HCT116 (cell line): ENCODE measurements around the gene USH1C. TPM values are rescaled to one million over a fixed set of nuclear protein-coding genes. Genes with fewer than 3 reads are reported as not detected.

Source experiments
- ATAC-seq: fragments of 200-7000 bp; cut with Tn5 transposase; 2 replicates; pipeline ENCODE4 v1.9.1; 2020; ENCODE audit warnings: mild to moderate bottlenecking, moderate library complexity
- BruUV-seq: library from RNA; stranded (reverse); fragments of 400-500 nt; replicated peaks from 2 replicates; lab custom pipeline; 2021; lab: Mats Ljungman, UMichigan
- CTCF ChIA-PET: fragments of 300-600 bp; sonication (Branson Sonifier 250); formaldehyde crosslinking; loops from one replicate; lab custom pipeline; 2021; ENCODE audit warnings: antibody characterized with exemption; lab: Charles Lee
- POLR2A ChIA-PET: fragments of 300-600, 350-600 bp; sonication (Branson Sonifier 250); formaldehyde crosslinking; loops from one replicate; lab custom pipeline; 2021; ENCODE audit warnings: antibody characterized with exemption; lab: Charles Lee
- RAD21 ChIA-PET, 2 experiments: fragments of 300-600 bp; sonication (Branson Sonifier 250); formaldehyde crosslinking; loops; one replicate each; lab custom pipeline; 2023; ENCODE audit warnings: low total read pairs in 2 of 2; ENCODE audit not compliant: uncharacterized antibody in 2 of 2, unreplicated experiment in 2 of 2, low non-redundant PET in 1 of 2; lab: Charles Lee
- DNase-seq: peaks from one replicate; pipeline ENCODE4 v3.0.0-alpha.2; 2010; ENCODE audit warnings: low read depth, low spot score
- H2AFZ ChIP-seq: fragments of 200-600 bp; shearing (Covaris generic), sonication (generic); 2 replicates; pipeline ENCODE4 v1.6.1; 2017; ENCODE audit warnings: low read depth, mixed run types, mixed read lengths, antibody characterized with exemption, low read length; ENCODE audit not compliant: poor library complexity, severe bottlenecking
- H3K27ac ChIP-seq: 2 replicates; pipeline ENCODE4 v1.5.1; 2012; ENCODE audit warnings: low read depth, low read length
- H3K27me3 ChIP-seq: fragments of 200-600 bp; sonication (generic); 2 replicates; pipeline ENCODE4 v1.6.1; 2016; ENCODE audit warnings: mixed run types, low read length, mixed read lengths; ENCODE audit not compliant: insufficient read depth
- H3K36me3 ChIP-seq, 2 experiments: fragments of 200-500 bp in 1 of 2; fragments of 200-600 bp in 1 of 2; sonication (Bioruptor generic) in 1 of 2; sonication (generic) in 1 of 2; 2 replicates each; pipeline versions ENCODE4 v1.5.1 to v1.6.1; 2014 to 2016; ENCODE audit warnings: low read length in 2 of 2, inconsistent platforms in 1 of 2, mixed read lengths in 1 of 2, mixed run types in 1 of 2; ENCODE audit not compliant: insufficient read depth in 2 of 2, control insufficient read depth in 1 of 2
- H3K4me1 ChIP-seq, 2 experiments: fragments of 200-600 bp in 1 of 2; sonication (generic) in 1 of 2; 2 replicates each; pipeline versions ENCODE4 v1.5.1 to v1.6.1; 2012 to 2017; ENCODE audit warnings: low read length in 2 of 2, inconsistent platforms in 1 of 2, mild to moderate bottlenecking in 1 of 2, mixed read lengths in 1 of 2, mixed run types in 1 of 2, moderate library complexity in 1 of 2; ENCODE audit not compliant: insufficient read depth in 2 of 2, control insufficient read depth in 1 of 2
- H3K4me2 ChIP-seq: fragments of 200-600 bp; sonication (generic); 2 replicates; pipeline ENCODE4 v1.6.1; 2017; ENCODE audit warnings: mixed run types, low read length, mixed read lengths
- H3K4me3 ChIP-seq, 2 experiments: fragments of 200-600 bp in 1 of 2; sonication (generic) in 1 of 2; replicated peaks in 1 of 2; 2 replicates each; pipeline ENCODE4 v1.5.1; 2011 to 2016; ENCODE audit warnings: low read length in 2 of 2, control low read depth in 1 of 2, low read depth in 1 of 2, mild to moderate bottlenecking in 1 of 2, mixed read lengths in 1 of 2, mixed run types in 1 of 2
- H3K79me2 ChIP-seq: fragments of 200-600 bp; sonication (generic); 2 replicates; pipeline ENCODE4 v1.6.1; 2017; ENCODE audit warnings: mild to moderate bottlenecking, mixed run types, low read length, moderate library complexity, mixed read lengths; ENCODE audit not compliant: insufficient read depth
- H3K9ac ChIP-seq: fragments of 200-600 bp; sonication (generic); 2 replicates; pipeline ENCODE4 v1.6.1; 2016; ENCODE audit warnings: low read length, mixed read lengths
- H3K9me2 ChIP-seq: fragments of 200-600 bp; sonication (generic), shearing (Covaris generic); 2 replicates; pipeline ENCODE4 v1.6.1; 2017; ENCODE audit warnings: mixed run types, mild to moderate bottlenecking, moderate library complexity; ENCODE audit not compliant: insufficient read depth
- H3K9me3 ChIP-seq, 2 experiments: fragments of 200-500 bp in 1 of 2; fragments of 200-600 bp in 1 of 2; sonication (Bioruptor generic) in 1 of 2; sonication (generic) in 1 of 2; 2 replicates each; pipeline ENCODE4 v1.6.1; 2014 to 2017; ENCODE audit warnings: low read length in 2 of 2, mixed read lengths in 2 of 2, inconsistent platforms in 1 of 2, low read depth in 1 of 2, mild to moderate bottlenecking in 1 of 2, mixed run types in 1 of 2, moderate library complexity in 1 of 2; ENCODE audit not compliant: control insufficient read depth in 1 of 2, insufficient read depth in 1 of 2
- H4K20me1 ChIP-seq: fragments of 200-600 bp; sonication (generic), shearing (Covaris generic); 2 replicates; pipeline ENCODE4 v1.6.1; 2017; ENCODE audit warnings: mixed run types, mild to moderate bottlenecking, moderate library complexity; ENCODE audit not compliant: insufficient read depth
- ATF3 ChIP-seq: IDR thresholded peaks from 2 replicates; pipeline ENCODE4 v1.6.1; 2012
- CEBPB ChIP-seq: IDR thresholded peaks from 2 replicates; pipeline ENCODE4 v1.6.1; 2012; ENCODE audit warnings: low read depth
- MAX ChIP-seq: IDR thresholded peaks from 2 replicates; pipeline ENCODE4 v1.6.1; 2012
- RAD21 ChIP-seq: IDR thresholded peaks from 2 replicates; pipeline ENCODE4 v1.6.1; 2012; ENCODE audit warnings: low read depth, mild to moderate bottlenecking
- REST ChIP-seq: IDR thresholded peaks from 2 replicates; pipeline ENCODE4 v1.6.1; 2012; ENCODE audit warnings: low read depth
- SIN3A ChIP-seq: IDR thresholded peaks from 2 replicates; pipeline ENCODE4 v1.6.1; 2012; ENCODE audit warnings: low read depth
- SP1 ChIP-seq: IDR thresholded peaks from 2 replicates; pipeline ENCODE4 v1.6.1; 2012; ENCODE audit warnings: low read depth
- SRF ChIP-seq: IDR thresholded peaks from 2 replicates; pipeline ENCODE4 v1.6.1; 2012; ENCODE audit warnings: low read depth
- YY1 ChIP-seq: IDR thresholded peaks from 2 replicates; pipeline ENCODE4 v1.6.1; 2011; ENCODE audit warnings: low read length, low read depth, moderate library complexity, mild to moderate bottlenecking; ENCODE audit not compliant: insufficient replicate concordance; ENCODE audit errors: extremely low read depth
- ZFX ChIP-seq: fragments of 450-650 bp; IDR thresholded peaks from 2 replicates; pipeline ENCODE4 v1.6.1; 2017
- intact Hi-C: fragments of 100-400 bp; cut with micrococcal nuclease; formaldehyde crosslinking; loops from 2 replicates; pipeline ENCODE4 v1.10.0; 2022
- total RNA-seq: library from RNA; stranded (reverse); gene quantifications from one replicate; pipeline ENCODE4 v1.2.1, GENCODE V29; 2021; ENCODE audit not compliant: unreplicated experiment
- TF ChIP-seq, protein P1 (sequence below), 3 experiments: fragments of 200-600 bp in 1 of 3; sonication (generic) in 1 of 3; IDR thresholded peaks in 2 of 3; conservative IDR thresholded peaks in 1 of 3; 2 replicates each; pipeline ENCODE4 v1.5.1; 2012 to 2017; ENCODE audit warnings: low read depth in 2 of 3, low read length in 2 of 3, antibody characterized with exemption in 1 of 3, borderline replicate concordance in 1 of 3, control low read depth in 1 of 3, mild to moderate bottlenecking in 1 of 3, mixed read lengths in 1 of 3, mixed run types in 1 of 3, moderate library complexity in 1 of 3; ENCODE audit not compliant: insufficient read depth in 1 of 3

The USH1C gene
- total RNA-seq, 1 experiment from 2014 or later: 13.4 TPM

- H3K27ac ChIP-seq: no peak overlapping the region
- POLR2A ChIA-PET: no interaction called here
- BruUV-seq: no TSS peak
Observed at GRCh38 chr11:17468122-17468521, 76.1 kb downstream of the USH1C start.

More at GRCh38 chr11:17468122-17468521, 76.1 kb downstream of the USH1C start:
- Histone ChIP-seq H3K36me3 (no peaks in the 10 kb centered on the region), H3K27me3 (no peaks in the 10 kb centered on the region), H3K9me3 (no peaks in the 10 kb centered on the region), H3K4me1 (peaks cover 3% of the 10 kb centered on the region in 2 experiments; a peak in 2 of 4 replicates), H4K20me1 (no peaks in the 10 kb centered on the region), H3K79me2 (no peaks in the 10 kb centered on the region), H3K9ac (no peak overlapping the region), H3K4me3 (no peak overlapping the region), H2AFZ (no peak overlapping the region), H3K9me2 (no peaks in the 10 kb centered on the region), H3K4me2 (no peak overlapping the region)
- ATAC-seq: no peak
- CTCF ChIA-PET: no interaction called here
- RAD21 ChIA-PET: no interaction called here
- TF ChIP-seq SRF (no peak), MAX (no peak), SP1 (no peak), RAD21 (no peak), SIN3A (no peak), ZFX (no peak), REST (no peak), ATF3 (no peak), YY1 (no peak), CEBPB (no peak)
- TF ChIP-seq, protein P1, sequence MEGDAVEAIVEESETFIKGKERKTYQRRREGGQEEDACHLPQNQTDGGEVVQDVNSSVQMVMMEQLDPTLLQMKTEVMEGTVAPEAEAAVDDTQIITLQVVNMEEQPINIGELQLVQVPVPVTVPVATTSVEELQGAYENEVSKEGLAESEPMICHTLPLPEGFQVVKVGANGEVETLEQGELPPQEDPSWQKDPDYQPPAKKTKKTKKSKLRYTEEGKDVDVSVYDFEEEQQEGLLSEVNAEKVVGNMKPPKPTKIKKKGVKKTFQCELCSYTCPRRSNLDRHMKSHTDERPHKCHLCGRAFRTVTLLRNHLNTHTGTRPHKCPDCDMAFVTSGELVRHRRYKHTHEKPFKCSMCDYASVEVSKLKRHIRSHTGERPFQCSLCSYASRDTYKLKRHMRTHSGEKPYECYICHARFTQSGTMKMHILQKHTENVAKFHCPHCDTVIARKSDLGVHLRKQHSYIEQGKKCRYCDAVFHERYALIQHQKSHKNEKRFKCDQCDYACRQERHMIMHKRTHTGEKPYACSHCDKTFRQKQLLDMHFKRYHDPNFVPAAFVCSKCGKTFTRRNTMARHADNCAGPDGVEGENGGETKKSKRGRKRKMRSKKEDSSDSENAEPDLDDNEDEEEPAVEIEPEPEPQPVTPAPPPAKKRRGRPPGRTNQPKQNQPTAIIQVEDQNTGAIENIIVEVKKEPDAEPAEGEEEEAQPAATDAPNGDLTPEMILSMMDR (IDR thresholded peaks at IDR 0.05 in 2 of 3, conservative IDR thresholded peaks at IDR 0.05 in 1 of 3; ENCODE audit: borderline replicate concordance in 1 of 3, insufficient read depth in 1 of 3, low read depth in 2 of 3, low read length in 2 of 3): no peak
- intact Hi-C loops: no loop called here
- no peak for DNase-seq
